ENCODE results near the gene ADSS2. TPM values are rescaled to one million over a fixed set of nuclear protein-coding genes. Genes with fewer than 3 reads are reported as not detected.
"Not testable (repeated sequence)": the region's sequence is repeated elsewhere in the genome, so short reads cannot be mapped to it uniquely, and the experiment has no call there.

The ADSS2 gene
- total RNA-seq, 1 experiment from 2014 or later: 46.2 TPM

DNA sequence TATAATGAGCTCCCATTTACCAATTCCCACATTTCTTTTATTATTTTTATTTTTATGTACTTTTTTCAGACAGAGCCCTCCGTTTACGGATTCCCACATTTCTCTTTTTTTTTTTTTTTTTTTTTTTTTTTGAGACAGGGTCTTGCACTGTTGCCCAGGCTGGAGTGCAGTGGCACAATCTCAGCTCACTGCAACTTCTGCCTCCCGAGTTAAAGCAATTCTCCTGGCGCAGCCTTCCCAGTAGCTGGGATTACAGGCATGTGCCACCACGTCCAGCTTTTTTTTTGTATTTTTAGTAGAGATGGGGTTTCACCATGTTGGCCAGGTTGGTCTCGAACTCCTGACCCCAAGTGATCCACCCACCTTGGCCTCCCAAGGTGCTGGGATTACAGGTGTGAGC, 77.2 kb downstream of the ADSS2 start:
- H3K4me3 ChIP-seq (replicated peaks in 1 of 2; ENCODE audit: low read depth in 1 of 2, low read length in 2 of 2); H3K9me3 ChIP-seq (ENCODE audit: control insufficient read depth in 1 of 2, insufficient read depth in 1 of 2, low read depth in 1 of 2, low read length in 2 of 2); H4K20me1 ChIP-seq (ENCODE audit: insufficient read depth); intact Hi-C loops (cut with micrococcal nuclease); H3K9ac ChIP-seq (ENCODE audit: low read length); H3K4me1 ChIP-seq (ENCODE audit: control insufficient read depth in 1 of 2, insufficient read depth in 2 of 2, low read length in 2 of 2); H3K36me3 ChIP-seq (ENCODE audit: control insufficient read depth in 1 of 2, insufficient read depth in 2 of 2, low read length in 2 of 2); H3K9me2 ChIP-seq (ENCODE audit: insufficient read depth); BruUV-seq (replicated peaks); H3K4me2 ChIP-seq (ENCODE audit: low read length); ATAC-seq; POLR2A ChIA-PET; H3K27ac ChIP-seq (ENCODE audit: low read depth, low read length); H2AFZ ChIP-seq (ENCODE audit: low read depth, low read length, poor library complexity, severe bottlenecking); DNase-seq (ENCODE audit: low read depth, low spot score); H3K27me3 ChIP-seq (ENCODE audit: insufficient read depth, low read length); CTCF ChIA-PET; RAD21 ChIA-PET (ENCODE audit: low non-redundant PET in 1 of 2, low total read pairs in 2 of 2, uncharacterized antibody in 2 of 2, unreplicated experiment in 2 of 2); H3K79me2 ChIP-seq (ENCODE audit: insufficient read depth, low read length): not testable (repeated sequence)

DNA sequence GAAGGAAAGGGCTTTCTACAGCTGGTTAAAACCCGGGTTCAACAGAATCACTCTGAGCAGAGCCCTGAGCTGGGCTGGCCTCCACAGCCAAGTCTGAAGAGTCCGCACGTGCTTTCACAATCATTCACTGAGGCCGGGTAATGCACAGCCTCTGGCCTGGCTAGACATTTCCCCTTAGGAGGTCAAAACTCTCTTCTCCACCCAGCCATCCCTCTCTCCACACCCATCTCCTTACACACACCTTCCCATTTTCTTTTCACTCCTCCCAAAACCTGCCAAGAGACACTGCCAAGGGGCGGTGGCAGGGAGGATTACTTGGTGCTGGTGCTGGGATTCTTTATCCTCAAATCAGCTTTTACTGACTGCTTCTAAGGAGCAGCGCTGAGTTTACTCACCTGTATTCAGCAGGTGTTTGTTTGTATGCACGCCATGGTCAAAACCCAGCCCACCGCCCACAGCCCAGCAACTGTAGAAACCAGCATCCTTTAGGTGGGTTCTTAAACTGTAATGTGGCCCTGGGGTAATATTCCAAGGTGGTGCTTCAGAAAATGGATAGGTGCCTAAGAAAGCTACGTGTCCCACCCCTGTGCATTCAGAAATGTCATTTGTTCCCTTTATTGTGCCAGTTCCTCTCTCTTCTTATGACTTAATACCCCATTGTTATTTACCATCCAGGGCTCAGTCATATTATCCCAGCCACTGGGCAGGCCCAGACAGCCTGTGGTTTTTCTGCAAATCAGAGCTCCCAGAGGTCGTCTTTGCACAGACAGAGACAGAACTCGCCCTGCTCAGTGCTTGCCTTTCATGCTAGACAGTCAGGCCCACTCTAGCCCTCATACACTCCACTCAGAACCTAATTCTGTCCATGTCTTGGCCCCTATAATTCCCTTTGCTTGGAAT, 80.2 kb downstream of the ADSS2 start:
- Histone ChIP-seq H3K4me2 (ENCODE audit: low read length) (no peak overlapping the region), H3K4me1 (ENCODE audit: control insufficient read depth in 1 of 2, insufficient read depth in 2 of 2, low read length in 2 of 2) (no peaks in the 10 kb centered on the region), H3K27me3 (ENCODE audit: insufficient read depth, low read length) (no peaks in the 10 kb centered on the region), H3K79me2 (ENCODE audit: insufficient read depth, low read length) (no peaks in the 10 kb centered on the region), H4K20me1 (ENCODE audit: insufficient read depth) (no peaks in the 10 kb centered on the region), H3K36me3 (ENCODE audit: control insufficient read depth in 1 of 2, insufficient read depth in 2 of 2, low read length in 2 of 2) (no peaks in the 10 kb centered on the region), H3K9me3 (ENCODE audit: control insufficient read depth in 1 of 2, insufficient read depth in 1 of 2, low read depth in 1 of 2, low read length in 2 of 2) (no peaks in the 10 kb centered on the region), H2AFZ (ENCODE audit: low read depth, low read length, poor library complexity, severe bottlenecking) (no peak overlapping the region), H3K4me3 (replicated peaks in 1 of 2; ENCODE audit: low read depth in 1 of 2, low read length in 2 of 2) (no peak overlapping the region), H3K9ac (ENCODE audit: low read length) (no peak overlapping the region), H3K9me2 (ENCODE audit: insufficient read depth) (no peaks in the 10 kb centered on the region), H3K27ac (ENCODE audit: low read depth, low read length) (no peak overlapping the region)
- ChIA-PET POLR2A (no interaction called here), CTCF (no interaction called here), RAD21 (ENCODE audit: low non-redundant PET in 1 of 2, low total read pairs in 2 of 2, uncharacterized antibody in 2 of 2, unreplicated experiment in 2 of 2) (no interaction called here)
- no peak for DNase-seq (ENCODE audit: low read depth, low spot score)
- ATAC-seq: no peak
- intact Hi-C loops (cut with micrococcal nuclease): no loop called here
- BruUV-seq (replicated peaks): no TSS peak
- TF ChIP-seq YY1 (IDR thresholded peaks at IDR 0.05; ENCODE audit: extremely low read depth, insufficient replicate concordance, low read depth, low read length): no peak
- TF ChIP-seq, protein P1, sequence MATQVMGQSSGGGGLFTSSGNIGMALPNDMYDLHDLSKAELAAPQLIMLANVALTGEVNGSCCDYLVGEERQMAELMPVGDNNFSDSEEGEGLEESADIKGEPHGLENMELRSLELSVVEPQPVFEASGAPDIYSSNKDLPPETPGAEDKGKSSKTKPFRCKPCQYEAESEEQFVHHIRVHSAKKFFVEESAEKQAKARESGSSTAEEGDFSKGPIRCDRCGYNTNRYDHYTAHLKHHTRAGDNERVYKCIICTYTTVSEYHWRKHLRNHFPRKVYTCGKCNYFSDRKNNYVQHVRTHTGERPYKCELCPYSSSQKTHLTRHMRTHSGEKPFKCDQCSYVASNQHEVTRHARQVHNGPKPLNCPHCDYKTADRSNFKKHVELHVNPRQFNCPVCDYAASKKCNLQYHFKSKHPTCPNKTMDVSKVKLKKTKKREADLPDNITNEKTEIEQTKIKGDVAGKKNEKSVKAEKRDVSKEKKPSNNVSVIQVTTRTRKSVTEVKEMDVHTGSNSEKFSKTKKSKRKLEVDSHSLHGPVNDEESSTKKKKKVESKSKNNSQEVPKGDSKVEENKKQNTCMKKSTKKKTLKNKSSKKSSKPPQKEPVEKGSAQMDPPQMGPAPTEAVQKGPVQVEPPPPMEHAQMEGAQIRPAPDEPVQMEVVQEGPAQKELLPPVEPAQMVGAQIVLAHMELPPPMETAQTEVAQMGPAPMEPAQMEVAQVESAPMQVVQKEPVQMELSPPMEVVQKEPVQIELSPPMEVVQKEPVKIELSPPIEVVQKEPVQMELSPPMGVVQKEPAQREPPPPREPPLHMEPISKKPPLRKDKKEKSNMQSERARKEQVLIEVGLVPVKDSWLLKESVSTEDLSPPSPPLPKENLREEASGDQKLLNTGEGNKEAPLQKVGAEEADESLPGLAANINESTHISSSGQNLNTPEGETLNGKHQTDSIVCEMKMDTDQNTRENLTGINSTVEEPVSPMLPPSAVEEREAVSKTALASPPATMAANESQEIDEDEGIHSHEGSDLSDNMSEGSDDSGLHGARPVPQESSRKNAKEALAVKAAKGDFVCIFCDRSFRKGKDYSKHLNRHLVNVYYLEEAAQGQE (IDR thresholded peaks at IDR 0.05; ENCODE audit: low read depth): no peak
- TF ChIP-seq, protein P2, sequence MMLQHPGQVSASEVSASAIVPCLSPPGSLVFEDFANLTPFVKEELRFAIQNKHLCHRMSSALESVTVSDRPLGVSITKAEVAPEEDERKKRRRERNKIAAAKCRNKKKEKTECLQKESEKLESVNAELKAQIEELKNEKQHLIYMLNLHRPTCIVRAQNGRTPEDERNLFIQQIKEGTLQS (IDR thresholded peaks at IDR 0.05): no peak
- TF ChIP-seq EZH2phosphoT487 (IDR thresholded peaks at IDR 0.05; ENCODE audit: borderline replicate concordance): no peak
- no peak for TF ChIP-seq CEBPB (IDR thresholded peaks at IDR 0.05; ENCODE audit: low read depth)
- TF ChIP-seq RAD21 (IDR thresholded peaks at IDR 0.05; ENCODE audit: low read depth): no peak
- TF ChIP-seq, protein P3, sequence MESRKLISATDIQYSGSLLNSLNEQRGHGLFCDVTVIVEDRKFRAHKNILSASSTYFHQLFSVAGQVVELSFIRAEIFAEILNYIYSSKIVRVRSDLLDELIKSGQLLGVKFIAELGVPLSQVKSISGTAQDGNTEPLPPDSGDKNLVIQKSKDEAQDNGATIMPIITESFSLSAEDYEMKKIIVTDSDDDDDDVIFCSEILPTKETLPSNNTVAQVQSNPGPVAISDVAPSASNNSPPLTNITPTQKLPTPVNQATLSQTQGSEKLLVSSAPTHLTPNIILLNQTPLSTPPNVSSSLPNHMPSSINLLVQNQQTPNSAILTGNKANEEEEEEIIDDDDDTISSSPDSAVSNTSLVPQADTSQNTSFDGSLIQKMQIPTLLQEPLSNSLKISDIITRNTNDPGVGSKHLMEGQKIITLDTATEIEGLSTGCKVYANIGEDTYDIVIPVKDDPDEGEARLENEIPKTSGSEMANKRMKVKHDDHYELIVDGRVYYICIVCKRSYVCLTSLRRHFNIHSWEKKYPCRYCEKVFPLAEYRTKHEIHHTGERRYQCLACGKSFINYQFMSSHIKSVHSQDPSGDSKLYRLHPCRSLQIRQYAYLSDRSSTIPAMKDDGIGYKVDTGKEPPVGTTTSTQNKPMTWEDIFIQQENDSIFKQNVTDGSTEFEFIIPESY (IDR thresholded peaks at IDR 0.05; ENCODE audit: extremely low read depth, insufficient replicate concordance, low read length): no peak
- no peak for TF ChIP-seq ELF1 (IDR thresholded peaks at IDR 0.05; ENCODE audit: borderline replicate concordance, low read depth)
- no peak for TF ChIP-seq POLR2A (IDR thresholded peaks at IDR 0.05; ENCODE audit: borderline replicate concordance, extremely low read depth, insufficient read depth, insufficient read length)
- no peak for TF ChIP-seq SRF (IDR thresholded peaks at IDR 0.05; ENCODE audit: low read depth)
- TF ChIP-seq POLR2AphosphoS5 (IDR thresholded peaks at IDR 0.05; ENCODE audit: low read depth, low read length): no peak
- no peak for TF ChIP-seq JUND (IDR thresholded peaks at IDR 0.05)
- no peak for TF ChIP-seq TCF7L2 (IDR thresholded peaks at IDR 0.05; ENCODE audit: borderline replicate concordance, extremely low read depth, insufficient read depth, insufficient read length)
- TF ChIP-seq ZNF274 (IDR thresholded peaks at IDR 0.05; ENCODE audit: low read depth, low read length): no peak

Data from HCT116 (cell line).